Transverse colon (tissue), 3 donors: ENCODE data around the gene DONSON.
"Not testable (repeated sequence)": the region's sequence is repeated elsewhere in the genome, so short reads cannot be mapped to it uniquely, and the experiment has no call there.

Source experiments
- CTCF ChIP-seq, 5 experiments: fragments of 200-600 bp in 3 of 5; fragments of 450-650 bp in 2 of 5; sonication (generic) in 3 of 5; IDR thresholded peaks; 1 replicate in 2 of 5; 2 replicates in 3 of 5; pipeline ENCODE4 v1.5.1; 2016 to 2017; ENCODE audit warnings: antibody characterized with exemption in 5 of 5, inconsistent platforms in 3 of 5, mild to moderate bottlenecking in 2 of 5, moderate library complexity in 1 of 5
- EP300 ChIP-seq: sonication (generic); formaldehyde crosslinking; IDR thresholded peaks from one replicate; pipeline ENCODE4 v1.6.1; 2017; ENCODE audit warnings: antibody characterized with exemption, low read depth
- POLR2A ChIP-seq: fragments of 450-650 bp; IDR thresholded peaks from one replicate; pipeline ENCODE4 v1.6.1; 2016; ENCODE audit warnings: antibody characterized with exemption, mild to moderate bottlenecking, moderate library complexity

- not testable (repeated sequence) for TF ChIP-seq CTCF (IDR thresholded peaks at IDR 0.05); EP300; POLR2A
Observed at GRCh38 chr21:33576741-33577141, 11.7 kb downstream of the DONSON start.
